PFSK-1 (cell line): ENCODE measurements around the gene TNRC6A.

Experiments
- FOXP2 ChIP-seq: optimal IDR thresholded peaks from 2 replicates; pipeline ENCODE3; 2011; ENCODE audit warnings: borderline replicate concordance, control low read depth, inconsistent platforms; ENCODE audit not compliant: insufficient read depth; ENCODE audit errors: extremely low read length, extremely low read depth
- POLR2AphosphoS5 ChIP-seq: IDR thresholded peaks from 2 replicates; pipeline ENCODE4 v1.6.1; 2012; ENCODE audit warnings: low read depth, mild to moderate bottlenecking, control low read depth, low read length, moderate library complexity
- REST ChIP-seq, 2 experiments: IDR thresholded peaks; 2 replicates each; pipeline versions ENCODE4 v1.6.1 to v1.8.0; 2011 to 2012; ENCODE audit warnings: low read depth in 2 of 2, low read length in 2 of 2, control low read depth in 1 of 2, inconsistent platforms in 1 of 2, mild to moderate bottlenecking in 1 of 2, moderate library complexity in 1 of 2; ENCODE audit not compliant: insufficient read depth in 1 of 2
- SIN3A ChIP-seq: IDR thresholded peaks from 2 replicates; pipeline ENCODE4 v1.6.1; 2012; ENCODE audit warnings: mild to moderate bottlenecking, low read length, moderate library complexity, borderline replicate concordance; ENCODE audit not compliant: insufficient read depth
- TAF1 ChIP-seq: IDR thresholded peaks from 2 replicates; pipeline ENCODE4 v1.6.1; 2012; ENCODE audit warnings: low read length, control low read depth, borderline replicate concordance; ENCODE audit not compliant: insufficient read depth

GRCh38 chr16:24728011-24728410, 1.4 kb upstream of the TNRC6A start:
- TF ChIP-seq SIN3A (no peak), POLR2AphosphoS5 (no peak), TAF1 (no peak), REST (IDR thresholded peaks at IDR 0.05; ENCODE audit: insufficient read depth in 1 of 2, low read depth in 2 of 2, low read length in 2 of 2) (no peak), FOXP2 (no peak)
